GM10266 (cell line): ENCODE measurements around the gene LILRB4.

Experiments
- DNase-seq: peaks from one replicate; pipeline ENCODE4 v3.0.0; 2012; ENCODE audit errors: extremely low spot score
- TF ChIP-seq, protein P1 (sequence below): IDR thresholded peaks from 2 replicates; pipeline ENCODE4 v1.5.1; 2012; ENCODE audit warnings: mild to moderate bottlenecking, low read depth; ENCODE audit not compliant: control insufficient read depth, insufficient read depth; ENCODE audit errors: missing control alignments

The LILRB4 gene

DNA sequence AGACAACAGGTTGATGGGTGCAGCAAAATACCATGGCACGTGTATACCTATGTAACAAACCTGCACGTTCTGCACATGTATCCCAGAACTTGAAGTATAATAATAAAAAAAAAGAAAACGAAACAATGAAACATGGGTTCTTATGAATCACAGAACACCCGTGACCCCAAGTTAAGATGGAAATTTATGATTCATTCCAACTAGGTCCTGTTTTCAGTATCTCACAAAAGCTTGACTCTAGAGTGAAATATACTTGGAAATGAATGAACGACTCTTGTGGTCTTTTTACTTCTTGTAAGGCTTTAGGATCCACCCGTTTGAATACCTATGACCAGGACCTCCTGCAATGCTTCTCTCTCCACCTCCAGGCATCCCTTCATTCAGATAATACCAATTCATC lies 3.5 kb upstream of the LILRB4 start:
- no peak for DNase-seq
- TF ChIP-seq, protein P1, sequence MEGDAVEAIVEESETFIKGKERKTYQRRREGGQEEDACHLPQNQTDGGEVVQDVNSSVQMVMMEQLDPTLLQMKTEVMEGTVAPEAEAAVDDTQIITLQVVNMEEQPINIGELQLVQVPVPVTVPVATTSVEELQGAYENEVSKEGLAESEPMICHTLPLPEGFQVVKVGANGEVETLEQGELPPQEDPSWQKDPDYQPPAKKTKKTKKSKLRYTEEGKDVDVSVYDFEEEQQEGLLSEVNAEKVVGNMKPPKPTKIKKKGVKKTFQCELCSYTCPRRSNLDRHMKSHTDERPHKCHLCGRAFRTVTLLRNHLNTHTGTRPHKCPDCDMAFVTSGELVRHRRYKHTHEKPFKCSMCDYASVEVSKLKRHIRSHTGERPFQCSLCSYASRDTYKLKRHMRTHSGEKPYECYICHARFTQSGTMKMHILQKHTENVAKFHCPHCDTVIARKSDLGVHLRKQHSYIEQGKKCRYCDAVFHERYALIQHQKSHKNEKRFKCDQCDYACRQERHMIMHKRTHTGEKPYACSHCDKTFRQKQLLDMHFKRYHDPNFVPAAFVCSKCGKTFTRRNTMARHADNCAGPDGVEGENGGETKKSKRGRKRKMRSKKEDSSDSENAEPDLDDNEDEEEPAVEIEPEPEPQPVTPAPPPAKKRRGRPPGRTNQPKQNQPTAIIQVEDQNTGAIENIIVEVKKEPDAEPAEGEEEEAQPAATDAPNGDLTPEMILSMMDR = no peak

DNA sequence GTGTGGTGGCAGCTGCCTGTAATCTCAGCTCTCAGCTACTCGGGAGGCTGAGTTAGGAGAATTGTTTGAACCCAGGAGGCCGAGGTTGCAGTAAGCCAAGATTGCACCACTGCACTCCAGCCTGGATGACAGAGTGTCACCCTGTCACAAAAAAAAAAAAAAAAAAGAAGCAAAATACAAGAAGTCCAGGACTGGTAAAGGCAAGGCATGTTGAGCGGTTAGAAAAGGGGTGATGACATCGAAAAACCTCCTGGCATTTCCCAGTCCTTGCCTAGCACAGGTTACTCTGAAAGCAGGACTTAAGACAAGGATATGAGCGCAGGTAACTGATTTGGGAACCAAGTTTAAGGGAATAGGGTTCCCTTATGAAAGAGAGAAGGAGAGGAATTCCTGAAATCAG lies 2.5 kb upstream of the LILRB4 start:
- TF ChIP-seq, protein P1 = no peak
- DNase-seq = no peak

DNA sequence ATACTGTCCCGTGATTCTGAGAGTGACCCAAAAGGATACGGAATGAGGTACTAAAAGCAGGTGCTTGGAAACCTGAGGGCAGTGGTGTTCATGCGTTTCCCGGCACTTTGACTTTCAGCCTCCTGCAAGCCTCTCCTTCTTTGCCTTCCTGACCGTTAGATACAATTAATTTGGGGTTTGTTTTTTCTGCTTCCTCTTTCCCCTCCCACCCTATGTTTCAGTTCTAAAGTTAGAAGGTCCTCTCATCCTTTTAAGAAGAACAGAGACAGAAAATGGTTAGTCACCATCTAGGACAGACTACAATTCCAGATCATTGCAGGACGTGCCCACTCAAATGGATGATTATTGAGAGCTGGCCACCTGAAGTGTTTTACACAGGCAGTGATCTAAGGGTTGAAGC lies 1.8 kb upstream of the LILRB4 start:
- peak; percentile 63 for DNase-seq

DNA sequence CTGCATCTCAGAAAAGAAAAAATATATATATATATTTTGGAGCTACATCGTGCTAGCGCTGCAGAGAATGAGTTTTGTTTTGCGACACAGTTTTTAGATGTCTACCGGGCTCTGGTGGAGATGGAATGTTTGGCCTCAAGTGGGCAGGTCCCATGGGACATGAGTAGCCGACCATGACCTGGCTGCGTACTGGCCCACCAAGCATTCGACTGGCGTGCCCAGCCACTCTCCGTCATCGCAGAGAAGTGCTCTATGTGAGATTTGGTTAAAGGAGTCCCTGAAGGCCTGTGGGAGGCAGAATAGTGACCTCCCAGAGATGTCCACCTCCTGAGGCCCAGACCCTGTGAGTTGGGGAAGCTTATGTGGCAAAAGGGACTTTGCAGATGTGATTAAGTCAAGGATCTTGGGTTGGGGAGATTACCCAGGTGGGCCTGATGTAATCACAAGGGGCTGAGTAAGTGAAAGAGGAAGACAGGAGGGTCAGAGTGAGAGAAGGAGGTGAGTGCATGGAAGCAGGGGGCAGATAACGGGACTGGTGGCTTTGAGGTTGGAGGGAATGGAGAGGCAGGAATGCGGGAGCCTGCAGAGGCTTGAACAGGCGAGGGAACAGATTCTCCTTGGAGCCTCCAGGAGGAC lies 821 bp upstream of the LILRB4 start:
- DNase-seq = no peak
- TF ChIP-seq, protein P1 = no peak

More for the DNA sequence above, 1.8 kb upstream of the LILRB4 start:
- TF ChIP-seq, protein P1 = no peak

DNA sequence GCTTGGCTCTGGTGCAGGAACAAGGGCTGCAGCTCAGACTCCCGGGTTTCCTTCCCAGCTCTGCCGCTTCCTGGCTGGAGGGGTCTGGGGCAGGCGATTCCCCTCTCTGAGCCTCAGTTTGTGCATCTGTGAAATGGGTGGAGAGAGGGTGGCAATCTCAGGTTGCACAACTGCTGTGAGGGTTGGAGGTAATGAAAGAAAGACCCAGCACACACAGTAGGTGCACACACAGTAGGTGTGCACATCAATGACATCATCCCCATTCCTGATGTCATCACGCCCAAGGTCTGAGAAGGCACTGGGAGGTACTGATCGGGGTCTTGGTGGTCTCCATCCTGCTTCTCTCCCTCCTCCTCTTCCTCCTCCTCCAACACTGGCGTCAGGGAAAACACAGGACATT lies 2.7 kb downstream of the LILRB4 start:
- DNase-seq = no peak

DNA sequence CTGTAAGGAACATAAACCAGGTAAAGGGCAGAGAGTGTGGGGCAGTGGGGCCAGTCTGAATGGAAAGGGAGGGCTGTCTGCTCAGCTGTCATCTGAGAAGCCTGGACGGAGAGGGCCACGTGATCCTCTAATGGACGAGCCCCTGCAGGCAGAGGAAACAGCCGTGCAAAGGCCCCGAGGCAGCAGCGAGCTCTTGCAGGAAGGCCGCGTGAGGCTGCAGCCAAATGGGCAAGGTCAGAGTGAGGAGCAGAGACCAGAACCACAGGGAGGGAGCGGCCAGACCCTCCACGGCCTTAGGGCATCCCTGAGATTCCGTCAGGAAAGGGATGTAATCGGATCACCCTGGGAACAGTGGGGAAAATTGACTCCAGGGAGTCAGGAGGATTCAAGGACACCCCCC lies 4.4 kb downstream of the LILRB4 start:
- TF ChIP-seq, protein P1 = no peak

More for the DNA sequence above, 2.7 kb downstream of the LILRB4 start:
- TF ChIP-seq, protein P1 = no peak

DNA sequence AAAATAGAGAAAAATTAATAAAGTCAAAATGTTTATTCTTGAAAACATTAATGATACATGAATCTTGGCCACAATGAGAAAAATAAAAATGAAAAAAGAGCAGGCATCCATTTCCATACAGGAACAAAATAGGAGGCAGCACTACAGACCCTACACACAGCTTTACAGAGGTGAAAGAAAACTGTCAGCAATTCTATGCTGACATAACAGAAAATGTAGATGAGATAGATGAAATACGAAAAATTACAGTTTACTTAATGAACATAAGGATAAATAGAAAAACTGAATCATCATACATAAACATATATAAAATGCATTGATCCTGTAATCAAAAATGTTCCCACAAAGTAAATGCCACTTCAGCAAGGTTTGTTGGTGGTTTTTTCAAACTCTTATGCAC lies 5.6 kb downstream of the LILRB4 start:
- TF ChIP-seq, protein P1 = no peak
- DNase-seq = no peak

More for the DNA sequence above, 4.4 kb downstream of the LILRB4 start:
- no peak for DNase-seq
